Muscle layer of colon (tissue), 2 donors: Measurements from ENCODE around the gene CHD3.
A peak's percentile ranks its signal among the peaks of the same experiment; 100 is the strongest.
"Not testable (repeated sequence)": the region's sequence is repeated elsewhere in the genome, so short reads cannot be mapped to it uniquely, and the experiment has no call there.

Source experiments
- H3K27ac ChIP-seq: one replicate; pipeline ENCODE4 v1.7.0; 2013; ENCODE audit warnings: low read depth, mild to moderate bottlenecking, low read length, moderate library complexity
- H3K27me3 ChIP-seq, 2 donors: one replicate each; pipeline ENCODE4 v1.7.0; 2013; ENCODE audit warnings: low read length in 2 of 2, mild to moderate bottlenecking in 2 of 2; ENCODE audit not compliant: insufficient read depth in 2 of 2, control insufficient read depth in 1 of 2
- H3K36me3 ChIP-seq: one replicate; pipeline ENCODE4 v1.7.0; 2013; ENCODE audit warnings: mild to moderate bottlenecking, low read length; ENCODE audit not compliant: insufficient read depth
- H3K4me1 ChIP-seq: one replicate; pipeline ENCODE4 v1.7.0; 2013; ENCODE audit warnings: mild to moderate bottlenecking, low read length; ENCODE audit not compliant: insufficient read depth
- H3K4me3 ChIP-seq, 2 donors: one replicate each; pipeline ENCODE4 v1.7.0; 2013; ENCODE audit warnings: low read length in 2 of 2, low read depth in 1 of 2, mild to moderate bottlenecking in 1 of 2, moderate library complexity in 1 of 2
- H3K9ac ChIP-seq: one replicate; pipeline ENCODE4 v1.7.0; 2013; ENCODE audit warnings: low read length
- H3K9me3 ChIP-seq: one replicate; pipeline ENCODE4 v1.7.0; 2013; ENCODE audit warnings: mild to moderate bottlenecking, low read length
- donor health status: abdominal sarcoma.
- donor health status: Adenocarcinoma of cecum.

Gene CHD3

GRCh38 chr17:7857713-7858521 lies 30.7 kb upstream of the CHD3 start, which contains the start of gene CYB5D1:
TSS of gene CYB5D1 (plus strand) at chr17:7858003. CDS start at chr17:7858135, 132 bp downstream.
- Histone ChIP-seq H3K27me3 (no peaks in the 10 kb centered on the region), H3K27ac (peak within 1 kb of the TSS; percentile 89), H3K4me3 (peak within 1 kb of the TSS; percentile 56 to 80), H3K36me3 (peaks cover 3% of the 10 kb centered on the region), H3K9ac (peak within 1 kb of the TSS; percentile 75), H3K4me1 (peaks cover 29% of the 10 kb centered on the region), H3K9me3 (no peaks in the 10 kb centered on the region)

- H3K27ac ChIP-seq: peak overlapping the region; percentile 79
Measured at GRCh38 chr17:7858522-7858810, 30.1 kb upstream of the CHD3 start.

GRCh38 chr17:7859028-7859427 lies 29.6 kb upstream of the CHD3 start:
- peaks cover 29% of the 10 kb centered on the region for H3K4me1 ChIP-seq
- no peak overlapping the region for H3K27ac ChIP-seq
- H3K27me3 ChIP-seq: no peaks in the 10 kb centered on the region
- H3K9me3 ChIP-seq: no peaks in the 10 kb centered on the region
- H3K36me3 ChIP-seq: no peaks in the 10 kb centered on the region
- peak overlapping the region in 1 of 2 donors; percentile 80 for H3K4me3 ChIP-seq
- H3K9ac ChIP-seq: peak overlapping the region; percentile 47

More at GRCh38 chr17:7858522-7858810, 30.1 kb upstream of the CHD3 start:
- H3K9me3 ChIP-seq: no peaks in the 10 kb centered on the region
- H3K4me3 ChIP-seq: peak overlapping the region; percentile 56 to 80
- H3K36me3 ChIP-seq: no peaks in the 10 kb centered on the region
- H3K4me1 ChIP-seq: peaks cover 29% of the 10 kb centered on the region
- no peaks in the 10 kb centered on the region for H3K27me3 ChIP-seq
- H3K9ac ChIP-seq: peak overlapping the region; percentile 47

- peaks cover 12% of the 10 kb centered on the region for H3K4me1 ChIP-seq
- H3K27ac ChIP-seq: no peak overlapping the region
- H3K9ac ChIP-seq: no peak overlapping the region
Measured at GRCh38 chr17:7862692-7863437, 25.7 kb upstream of the CHD3 start.

GRCh38 chr17:7864384-7864783 lies 24.2 kb upstream of the CHD3 start:
- not testable (repeated sequence) for H3K36me3 ChIP-seq, H3K4me3 ChIP-seq, H3K4me1 ChIP-seq, H3K27ac ChIP-seq, H3K9ac ChIP-seq, H3K27me3 ChIP-seq, H3K9me3 ChIP-seq

More at GRCh38 chr17:7862692-7863437, 25.7 kb upstream of the CHD3 start:
- H3K9me3 ChIP-seq: no peaks in the 10 kb centered on the region
- no peaks in the 10 kb centered on the region for H3K27me3 ChIP-seq
- H3K36me3 ChIP-seq: no peaks in the 10 kb centered on the region
- H3K4me3 ChIP-seq: no peak overlapping the region

- no peak overlapping the region for H3K9ac ChIP-seq
- H3K4me1 ChIP-seq: no peaks in the 10 kb centered on the region
- no peaks in the 10 kb centered on the region for H3K27me3 ChIP-seq
- H3K27ac ChIP-seq: no peak overlapping the region
- H3K36me3 ChIP-seq: no peaks in the 10 kb centered on the region
- H3K4me3 ChIP-seq: no peak overlapping the region
- H3K9me3 ChIP-seq: no peaks in the 10 kb centered on the region
Measured at GRCh38 chr17:7864995-7865650, 23.5 kb upstream of the CHD3 start.

GRCh38 chr17:7867881-7868329 lies 20.7 kb upstream of the CHD3 start:
- no peaks in the 10 kb centered on the region for H3K9me3 ChIP-seq
- no peak overlapping the region for H3K4me3 ChIP-seq
- no peak overlapping the region for H3K9ac ChIP-seq
- H3K4me1 ChIP-seq: no peaks in the 10 kb centered on the region
- H3K27ac ChIP-seq: no peak overlapping the region
- peaks cover under 1% of the 10 kb centered on the region for H3K36me3 ChIP-seq
- H3K27me3 ChIP-seq: no peaks in the 10 kb centered on the region

GRCh38 chr17:7873051-7873450 lies 15.5 kb upstream of the CHD3 start:
- Histone ChIP-seq H3K27ac (no peak overlapping the region), H3K9ac (no peak overlapping the region), H3K4me3 (no peak overlapping the region), H3K36me3 (peaks cover 5% of the 10 kb centered on the region), H3K27me3 (no peaks in the 10 kb centered on the region), H3K4me1 (no peaks in the 10 kb centered on the region), H3K9me3 (no peaks in the 10 kb centered on the region)

- Histone ChIP-seq H3K9ac (no peak overlapping the region), H3K4me1 (no peaks in the 10 kb centered on the region), H3K4me3 (no peak overlapping the region), H3K36me3 (peaks cover 5% of the 10 kb centered on the region), H3K27me3 (no peaks in the 10 kb centered on the region), H3K27ac (no peak overlapping the region), H3K9me3 (no peaks in the 10 kb centered on the region)
Measured at GRCh38 chr17:7875804-7876370, 12.7 kb upstream of the CHD3 start.

GRCh38 chr17:7878234-7878633 lies 10.4 kb upstream of the CHD3 start:
- no peak overlapping the region for H3K4me3 ChIP-seq
- H3K36me3 ChIP-seq: peaks cover 1% of the 10 kb centered on the region
- H3K9me3 ChIP-seq: no peaks in the 10 kb centered on the region
- no peak overlapping the region for H3K27ac ChIP-seq
- H3K9ac ChIP-seq: no peak overlapping the region
- peaks cover 9% of the 10 kb centered on the region for H3K4me1 ChIP-seq
- H3K27me3 ChIP-seq: no peaks in the 10 kb centered on the region
